SIG-M5 treated with dmso at 0.1 percent for 504 hours (cell line): ENCODE measurements around the gene TMEM164.

Source experiments
- DNase-seq: peaks from one replicate; lab custom pipeline; 2025; ENCODE audit not compliant: unreplicated experiment; lab: John Stamatoyannopoulos, UW

Gene TMEM164

GRCh38 chrX:110036162-110037033 is 33.5 kb downstream of the TMEM164 start:
- no peak for DNase-seq

GRCh38 chrX:110037178-110037577 is 34.3 kb downstream of the TMEM164 start:
- no peak for DNase-seq

GRCh38 chrX:110038900-110039299 is 36.0 kb downstream of the TMEM164 start:
- DNase-seq = no peak

- DNase-seq = peak; percentile 66
Observed at GRCh38 chrX:110041980-110042379, 39.1 kb downstream of the TMEM164 start.

- peak; percentile 68 for DNase-seq
Observed at GRCh38 chrX:110042496-110042895, 39.6 kb downstream of the TMEM164 start.

GRCh38 chrX:110043506-110043905 is 40.6 kb downstream of the TMEM164 start:
- DNase-seq = peak; percentile 38

GRCh38 chrX:110044346-110045249 is 41.7 kb downstream of the TMEM164 start:
- no peak for DNase-seq

- DNase-seq = no peak
Observed at GRCh38 chrX:110045421-110045820, 42.5 kb downstream of the TMEM164 start.

GRCh38 chrX:110046001-110046400 is 43.1 kb downstream of the TMEM164 start:
- no peak for DNase-seq

- DNase-seq = no peak
Observed at GRCh38 chrX:110046971-110047370, 44.1 kb downstream of the TMEM164 start.

- DNase-seq = no peak
Observed at GRCh38 chrX:110049096-110049495, 46.2 kb downstream of the TMEM164 start.

- DNase-seq = no peak
Observed at GRCh38 chrX:110050386-110050785, 47.5 kb downstream of the TMEM164 start.

- no peak for DNase-seq
Observed at GRCh38 chrX:110050901-110051300, 48.0 kb downstream of the TMEM164 start.

GRCh38 chrX:110051559-110051958 is 48.6 kb downstream of the TMEM164 start:
- no peak for DNase-seq

- DNase-seq = no peak
Observed at GRCh38 chrX:110052303-110052702, 49.4 kb downstream of the TMEM164 start.

GRCh38 chrX:110053453-110053852 is 50.5 kb downstream of the TMEM164 start:
- DNase-seq = no peak

- DNase-seq = no peak
Observed at GRCh38 chrX:110055616-110056015, 52.7 kb downstream of the TMEM164 start.

GRCh38 chrX:110056419-110056818 is 53.5 kb downstream of the TMEM164 start:
- no peak for DNase-seq

GRCh38 chrX:110059410-110059809 is 56.5 kb downstream of the TMEM164 start:
- no peak for DNase-seq

GRCh38 chrX:110060317-110060716 is 57.4 kb downstream of the TMEM164 start:
- no peak for DNase-seq

- peak; percentile 16 for DNase-seq
Observed at GRCh38 chrX:110060846-110061537, 58.1 kb downstream of the TMEM164 start.
